Measurements from ENCODE around the gene SPATA2.
A peak's percentile ranks its signal among the peaks of the same experiment; 100 is the strongest.

The SPATA2 gene

DNA sequence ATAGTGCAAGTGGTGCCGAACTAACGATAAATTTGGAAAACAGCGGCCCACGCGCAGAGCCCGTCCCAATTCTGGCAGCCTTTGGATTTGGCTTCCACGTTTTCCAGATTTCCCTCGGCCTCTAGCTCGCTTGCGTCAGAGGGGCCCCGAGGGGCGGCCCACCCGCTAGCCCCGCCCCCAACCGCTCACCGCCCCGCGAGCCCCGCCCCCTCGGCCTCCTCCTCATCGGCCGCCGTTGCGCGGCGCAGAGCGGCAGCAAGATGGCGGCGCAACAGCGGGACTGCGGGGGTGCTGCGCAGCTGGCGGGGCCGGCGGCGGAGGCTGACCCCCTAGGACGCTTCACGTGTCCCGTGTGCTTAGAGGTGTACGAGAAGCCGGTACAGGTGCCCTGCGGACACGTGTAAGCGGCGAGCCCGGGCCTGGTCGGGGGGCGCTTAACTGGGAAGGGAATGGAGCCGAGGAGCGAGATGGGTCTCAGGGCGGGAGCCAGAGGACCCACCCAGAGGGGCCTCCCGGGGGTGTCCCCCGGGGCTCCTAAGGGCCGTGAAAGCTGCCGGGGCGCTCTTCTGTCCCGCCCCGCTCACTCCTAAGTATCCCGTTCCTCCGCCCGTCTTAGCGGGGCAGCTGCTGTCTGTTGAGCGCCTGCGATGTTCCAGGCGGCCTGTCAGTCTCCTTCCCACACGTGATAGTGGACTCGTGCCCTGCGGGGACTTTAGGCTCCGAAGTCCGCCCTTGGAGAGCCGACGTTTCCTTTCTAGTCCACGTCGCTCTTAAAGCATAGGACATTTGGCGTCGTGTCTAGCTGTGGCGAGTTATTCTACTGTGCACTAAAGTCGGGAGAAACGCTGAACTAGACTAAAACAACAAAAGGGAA lies 21.1 kb upstream of the SPATA2 start, which contains the start of gene RNF114:
Gene RNF114, plus strand, starts transcription at position 245 of the 874 bp plus-strand sequence. Its CDS starts 16 bp downstream, at position 261.
- peak; percentile 93 for DNase-seq
- no peaks in the 10 kb centered on the region for H3K27me3 ChIP-seq (replicated peaks; ENCODE audit: insufficient read depth, low read length)
- H3K9me3 ChIP-seq (replicated peaks; ENCODE audit: insufficient read depth, low read length), result no peaks in the 10 kb centered on the region
- H3K79me2 ChIP-seq (ENCODE audit: low read length), result peaks cover 50% of the 10 kb centered on the region
- H3K4me1 ChIP-seq (ENCODE audit: low read length), result peaks cover 10% of the 10 kb centered on the region
- H2AFZ ChIP-seq (ENCODE audit: low read length), result peak within 1 kb of the TSS; percentile 93
- peak within 1 kb of the TSS; percentile 63 for H3K27ac ChIP-seq (ENCODE audit: low read length)
- H3K4me3 ChIP-seq (ENCODE audit: low read length), result peak within 1 kb of the TSS; percentile 90
- H4K20me1 ChIP-seq (ENCODE audit: insufficient read depth, low read length), result no peaks in the 10 kb centered on the region
- peaks cover 16% of the 10 kb centered on the region for H3F3A ChIP-seq (ENCODE audit: insufficient read depth, low read length)
- no peaks in the 10 kb centered on the region for H3K9me2 ChIP-seq (replicated peaks; ENCODE audit: insufficient read depth, low read length)
- H3K4me2 ChIP-seq (ENCODE audit: low read depth, low read length), result peak within 1 kb of the TSS; percentile 81
- H3K9ac ChIP-seq (ENCODE audit: low read length), result peak within 1 kb of the TSS; percentile 92
- TF ChIP-seq EZH2phosphoT487 (IDR thresholded peaks at IDR 0.05; ENCODE audit: low read length) (no peak), EZH2 (optimal IDR thresholded peaks at IDR 0.05; ENCODE audit: low read depth, low read length) (no peak)
- TF ChIP-seq, protein P1, sequence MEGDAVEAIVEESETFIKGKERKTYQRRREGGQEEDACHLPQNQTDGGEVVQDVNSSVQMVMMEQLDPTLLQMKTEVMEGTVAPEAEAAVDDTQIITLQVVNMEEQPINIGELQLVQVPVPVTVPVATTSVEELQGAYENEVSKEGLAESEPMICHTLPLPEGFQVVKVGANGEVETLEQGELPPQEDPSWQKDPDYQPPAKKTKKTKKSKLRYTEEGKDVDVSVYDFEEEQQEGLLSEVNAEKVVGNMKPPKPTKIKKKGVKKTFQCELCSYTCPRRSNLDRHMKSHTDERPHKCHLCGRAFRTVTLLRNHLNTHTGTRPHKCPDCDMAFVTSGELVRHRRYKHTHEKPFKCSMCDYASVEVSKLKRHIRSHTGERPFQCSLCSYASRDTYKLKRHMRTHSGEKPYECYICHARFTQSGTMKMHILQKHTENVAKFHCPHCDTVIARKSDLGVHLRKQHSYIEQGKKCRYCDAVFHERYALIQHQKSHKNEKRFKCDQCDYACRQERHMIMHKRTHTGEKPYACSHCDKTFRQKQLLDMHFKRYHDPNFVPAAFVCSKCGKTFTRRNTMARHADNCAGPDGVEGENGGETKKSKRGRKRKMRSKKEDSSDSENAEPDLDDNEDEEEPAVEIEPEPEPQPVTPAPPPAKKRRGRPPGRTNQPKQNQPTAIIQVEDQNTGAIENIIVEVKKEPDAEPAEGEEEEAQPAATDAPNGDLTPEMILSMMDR (IDR thresholded peaks at IDR 0.05; ENCODE audit: low read length), result no peak
- H3K36me3 ChIP-seq (replicated peaks; ENCODE audit: insufficient read depth, low read length), result no peaks in the 10 kb centered on the region

DNA sequence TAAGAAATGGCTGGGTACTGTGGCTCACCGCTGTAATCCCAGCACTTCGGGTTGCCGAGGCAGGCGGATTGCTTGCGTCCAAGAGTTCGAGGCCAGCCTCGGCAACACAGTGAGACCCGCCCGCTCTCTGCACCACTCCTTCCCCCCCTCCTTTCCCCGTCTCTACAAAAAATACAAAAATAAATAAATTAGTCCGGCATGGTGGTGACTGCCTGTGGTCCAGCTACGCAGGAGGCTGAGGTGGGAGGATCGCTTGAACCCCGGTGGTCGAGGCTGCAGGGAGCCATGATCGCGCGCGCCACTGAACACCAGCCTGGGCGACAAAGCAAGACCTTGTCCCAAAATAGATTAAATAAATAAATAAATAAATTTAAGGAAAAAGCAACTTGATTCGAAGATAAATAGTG lies 20.4 kb upstream of the SPATA2 start:
- Histone ChIP-seq H3K9me2 (replicated peaks; ENCODE audit: insufficient read depth, low read length) (no peaks in the 10 kb centered on the region), H3K27me3 (replicated peaks; ENCODE audit: insufficient read depth, low read length) (no peaks in the 10 kb centered on the region), H3K79me2 (ENCODE audit: low read length) (peaks cover 44% of the 10 kb centered on the region), H3K9ac (ENCODE audit: low read length) (peak overlapping the region; percentile 62), H3K36me3 (replicated peaks; ENCODE audit: insufficient read depth, low read length) (no peaks in the 10 kb centered on the region), H3K4me2 (ENCODE audit: low read depth, low read length) (peak overlapping the region; percentile 69; the same call in 1 of the 2 replicates), H3K4me3 (ENCODE audit: low read length) (peak overlapping the region; percentile 60), H2AFZ (ENCODE audit: low read length) (peak overlapping the region; percentile 93), H3K9me3 (replicated peaks; ENCODE audit: insufficient read depth, low read length) (no peaks in the 10 kb centered on the region), H3F3A (ENCODE audit: insufficient read depth, low read length) (peaks cover 16% of the 10 kb centered on the region), H4K20me1 (ENCODE audit: insufficient read depth, low read length) (no peaks in the 10 kb centered on the region), H3K27ac (ENCODE audit: low read length) (peak overlapping the region; percentile 63), H3K4me1 (ENCODE audit: low read length) (peaks cover 10% of the 10 kb centered on the region)
- TF ChIP-seq EZH2 (optimal IDR thresholded peaks at IDR 0.05; ENCODE audit: low read depth, low read length), result no peak
- TF ChIP-seq, protein P1 (IDR thresholded peaks at IDR 0.05; ENCODE audit: low read length), result no peak
- no peak for DNase-seq

DNA sequence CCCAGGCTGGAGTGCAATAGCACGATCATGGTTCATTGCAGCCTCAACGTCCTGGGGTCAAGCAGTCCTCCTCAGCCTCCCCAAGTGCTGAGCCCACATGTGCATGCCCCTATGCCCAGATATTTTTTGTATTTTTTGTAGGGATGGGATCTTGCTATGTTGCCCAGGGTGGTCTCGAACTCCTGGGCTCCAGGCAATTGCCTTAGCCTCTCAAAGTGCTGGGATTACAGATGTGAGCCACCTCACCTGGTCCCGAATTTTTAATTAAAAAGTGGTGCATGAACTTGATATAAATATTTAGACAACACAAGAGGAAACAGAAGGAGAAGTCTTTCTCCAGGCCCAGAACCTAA lies 13.8 kb upstream of the SPATA2 start:
- Histone ChIP-seq H3K27me3 (replicated peaks; ENCODE audit: insufficient read depth, low read length) (no peaks in the 10 kb centered on the region), H3K4me1 (ENCODE audit: low read length) (no peaks in the 10 kb centered on the region), H4K20me1 (ENCODE audit: insufficient read depth, low read length) (no peaks in the 10 kb centered on the region), H3K4me3 (ENCODE audit: low read length) (no peak overlapping the region), H3F3A (ENCODE audit: insufficient read depth, low read length) (peaks cover 1% of the 10 kb centered on the region; the same call in 1 of the 2 replicates), H3K9ac (ENCODE audit: low read length) (no peak overlapping the region), H3K79me2 (ENCODE audit: low read length) (no peaks in the 10 kb centered on the region), H3K9me2 (replicated peaks; ENCODE audit: insufficient read depth, low read length) (no peaks in the 10 kb centered on the region), H3K9me3 (replicated peaks; ENCODE audit: insufficient read depth, low read length) (no peaks in the 10 kb centered on the region), H3K27ac (ENCODE audit: low read length) (no peak overlapping the region), H2AFZ (ENCODE audit: low read length) (0 out of 2 replicates have a peak overlapping the region, but pooled peaks have one; percentile 44), H3K36me3 (replicated peaks; ENCODE audit: insufficient read depth, low read length) (no peaks in the 10 kb centered on the region), H3K4me2 (ENCODE audit: low read depth, low read length) (no peak overlapping the region)
- TF ChIP-seq, protein P1 (IDR thresholded peaks at IDR 0.05; ENCODE audit: low read length), result no peak
- TF ChIP-seq EZH2phosphoT487 (IDR thresholded peaks at IDR 0.05; ENCODE audit: low read length), result no peak
- no peak for TF ChIP-seq EZH2 (optimal IDR thresholded peaks at IDR 0.05; ENCODE audit: low read depth, low read length)
- no peak for DNase-seq
